H1 (cell line): ENCODE data around the gene DOCK8.

Experiments used
- BACH1 ChIP-seq: IDR thresholded peaks from 2 replicates; pipeline ENCODE4 v1.6.1; 2012; ENCODE audit warnings: low read length, improper control_type of control experiment
- EZH2 ChIP-seq: fragments of 200-600 bp; sonication (generic); IDR thresholded peaks from 2 replicates; pipeline ENCODE4 v1.7.1; 2012; ENCODE audit warnings: low read depth, mild to moderate bottlenecking, moderate library complexity, low read length, inconsistent platforms; ENCODE audit not compliant: severe bottlenecking
- JUN ChIP-seq: IDR thresholded peaks from 2 replicates; pipeline ENCODE4 v1.6.1; 2011; ENCODE audit warnings: low read depth, mild to moderate bottlenecking, improper control_type of control experiment, low read length
- KDM4A ChIP-seq: IDR thresholded peaks from one replicate; pipeline ENCODE4 v1.7.1; 2012; ENCODE audit warnings: low read depth, mild to moderate bottlenecking, moderate library complexity, low read length, inconsistent platforms; ENCODE audit not compliant: severe bottlenecking
- POLR2AphosphoS5 ChIP-seq: IDR thresholded peaks from 2 replicates; pipeline ENCODE4 v1.6.1; 2011; ENCODE audit warnings: low read depth, low read length
- RBBP5 ChIP-seq: IDR thresholded peaks from 2 replicates; pipeline ENCODE4 v1.7.1; 2012; ENCODE audit warnings: low read depth, mild to moderate bottlenecking, inconsistent platforms, low read length, moderate library complexity, borderline replicate concordance
- YY1 ChIP-seq: IDR thresholded peaks from 2 replicates; pipeline ENCODE4 v1.6.1; 2011; ENCODE audit warnings: low read depth, mild to moderate bottlenecking, low read length
- ZNF274 ChIP-seq: IDR thresholded peaks from 2 replicates; pipeline ENCODE4 v1.7.0; 2012; ENCODE audit warnings: low read length, borderline replicate concordance; ENCODE audit errors: extremely low read depth
- TF ChIP-seq, protein P1 (sequence below), 3 experiments: IDR thresholded peaks; 1 replicate in 2 of 3; 2 replicates in 1 of 3; pipeline versions ENCODE4 v1.5.1 to v1.6.1; 2011; ENCODE audit warnings: low read length in 3 of 3, mild to moderate bottlenecking in 3 of 3, inconsistent platforms in 2 of 3, low read depth in 1 of 3, moderate library complexity in 1 of 3; ENCODE audit not compliant: insufficient read depth in 1 of 3; ENCODE audit errors: control extremely low read depth in 1 of 3
- TF ChIP-seq, protein P2 (sequence below): IDR thresholded peaks from 2 replicates; pipeline ENCODE4 v1.6.1; 2011; ENCODE audit warnings: low read length, improper control_type of control experiment

DNA sequence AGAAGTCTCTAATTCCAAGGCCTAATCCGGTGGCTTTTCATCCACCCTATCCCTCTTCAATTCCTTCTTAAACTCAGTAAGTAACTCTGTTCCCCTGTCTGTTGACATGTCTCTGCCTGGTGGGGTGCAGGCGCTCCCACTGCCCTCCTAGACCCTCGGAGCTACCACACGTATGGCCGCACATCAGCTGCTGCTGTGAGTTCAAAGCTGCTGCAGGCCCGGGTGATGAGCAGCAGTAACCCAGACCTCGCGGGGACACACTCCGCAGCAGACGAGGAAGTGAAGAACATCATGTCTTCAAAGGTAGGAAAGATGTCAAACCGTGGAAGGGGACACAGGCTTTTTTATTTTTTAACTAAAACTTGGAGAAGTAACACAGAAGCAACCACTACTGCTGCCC, 167.7 kb downstream of the DOCK8 start:
- TF ChIP-seq, protein P1, sequence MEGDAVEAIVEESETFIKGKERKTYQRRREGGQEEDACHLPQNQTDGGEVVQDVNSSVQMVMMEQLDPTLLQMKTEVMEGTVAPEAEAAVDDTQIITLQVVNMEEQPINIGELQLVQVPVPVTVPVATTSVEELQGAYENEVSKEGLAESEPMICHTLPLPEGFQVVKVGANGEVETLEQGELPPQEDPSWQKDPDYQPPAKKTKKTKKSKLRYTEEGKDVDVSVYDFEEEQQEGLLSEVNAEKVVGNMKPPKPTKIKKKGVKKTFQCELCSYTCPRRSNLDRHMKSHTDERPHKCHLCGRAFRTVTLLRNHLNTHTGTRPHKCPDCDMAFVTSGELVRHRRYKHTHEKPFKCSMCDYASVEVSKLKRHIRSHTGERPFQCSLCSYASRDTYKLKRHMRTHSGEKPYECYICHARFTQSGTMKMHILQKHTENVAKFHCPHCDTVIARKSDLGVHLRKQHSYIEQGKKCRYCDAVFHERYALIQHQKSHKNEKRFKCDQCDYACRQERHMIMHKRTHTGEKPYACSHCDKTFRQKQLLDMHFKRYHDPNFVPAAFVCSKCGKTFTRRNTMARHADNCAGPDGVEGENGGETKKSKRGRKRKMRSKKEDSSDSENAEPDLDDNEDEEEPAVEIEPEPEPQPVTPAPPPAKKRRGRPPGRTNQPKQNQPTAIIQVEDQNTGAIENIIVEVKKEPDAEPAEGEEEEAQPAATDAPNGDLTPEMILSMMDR (IDR thresholded peaks at IDR 0.05; ENCODE audit: control extremely low read depth in 1 of 3, insufficient read depth in 1 of 3, low read depth in 1 of 3, low read length in 3 of 3), result no peak
- no peak for TF ChIP-seq BACH1
- no peak for TF ChIP-seq POLR2AphosphoS5
- no peak for TF ChIP-seq KDM4A
- TF ChIP-seq YY1, result no peak
- no peak for TF ChIP-seq JUN
- TF ChIP-seq, protein P2, sequence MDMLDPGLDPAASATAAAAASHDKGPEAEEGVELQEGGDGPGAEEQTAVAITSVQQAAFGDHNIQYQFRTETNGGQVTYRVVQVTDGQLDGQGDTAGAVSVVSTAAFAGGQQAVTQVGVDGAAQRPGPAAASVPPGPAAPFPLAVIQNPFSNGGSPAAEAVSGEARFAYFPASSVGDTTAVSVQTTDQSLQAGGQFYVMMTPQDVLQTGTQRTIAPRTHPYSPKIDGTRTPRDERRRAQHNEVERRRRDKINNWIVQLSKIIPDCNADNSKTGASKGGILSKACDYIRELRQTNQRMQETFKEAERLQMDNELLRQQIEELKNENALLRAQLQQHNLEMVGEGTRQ, result no peak
- TF ChIP-seq RBBP5, result no peak
- no peak for TF ChIP-seq ZNF274
- TF ChIP-seq EZH2, result no peak
